Measurements from ENCODE around the gene LRRIQ1. TPM values are rescaled to one million over a fixed set of nuclear protein-coding genes. Genes with fewer than 3 reads are reported as not detected.

Gene LRRIQ1
- total RNA-seq, 1 experiment from 2014 or later: 0.39 TPM

DNA sequence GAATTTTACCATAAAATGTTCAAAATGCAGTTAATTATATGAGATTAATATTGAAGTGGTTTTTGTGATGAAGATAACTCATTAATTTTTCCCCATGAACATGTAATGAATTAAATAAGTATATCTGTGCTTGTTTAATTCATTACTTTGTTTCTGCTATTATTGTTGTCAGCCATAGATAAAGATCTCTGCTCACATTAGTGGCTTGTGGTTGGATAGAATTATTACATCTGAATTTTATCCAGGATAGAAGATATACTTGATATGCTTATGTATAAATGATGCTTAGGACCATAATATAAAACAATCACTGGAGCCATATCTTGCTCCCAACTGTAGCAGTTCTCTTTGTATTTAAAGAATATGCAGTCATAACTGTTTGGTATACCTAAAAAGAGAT lies 18.5 kb upstream of the LRRIQ1 start:
- H4K20me1 ChIP-seq (ENCODE audit: control insufficient read depth, insufficient read depth, insufficient read length): no peaks in the 10 kb centered on the region
- H2BK15ac ChIP-seq (ENCODE audit: low read depth, low read length): no peak overlapping the region
- no peak overlapping the region for H2BK12ac ChIP-seq (ENCODE audit: insufficient read length, low read depth, low read length)
- no peak overlapping the region for H4K5ac ChIP-seq (ENCODE audit: insufficient read length, low read depth, low read length)
- Mint-ChIP-seq H3K4me3 (no peak overlapping the region), H3K27ac (no peak overlapping the region), H3K27me3 (ENCODE audit: low read depth) (no peaks in the 10 kb centered on the region), H3K36me3 (ENCODE audit: insufficient read depth in 1 of 3, low read depth in 3 of 3) (no peaks in the 10 kb centered on the region), H3K4me1 (peaks cover 1 to 5% of the 10 kb centered on the region in 2 experiments), H3K9me3 (no peaks in the 10 kb centered on the region)
- TF ChIP-seq, protein P1, sequence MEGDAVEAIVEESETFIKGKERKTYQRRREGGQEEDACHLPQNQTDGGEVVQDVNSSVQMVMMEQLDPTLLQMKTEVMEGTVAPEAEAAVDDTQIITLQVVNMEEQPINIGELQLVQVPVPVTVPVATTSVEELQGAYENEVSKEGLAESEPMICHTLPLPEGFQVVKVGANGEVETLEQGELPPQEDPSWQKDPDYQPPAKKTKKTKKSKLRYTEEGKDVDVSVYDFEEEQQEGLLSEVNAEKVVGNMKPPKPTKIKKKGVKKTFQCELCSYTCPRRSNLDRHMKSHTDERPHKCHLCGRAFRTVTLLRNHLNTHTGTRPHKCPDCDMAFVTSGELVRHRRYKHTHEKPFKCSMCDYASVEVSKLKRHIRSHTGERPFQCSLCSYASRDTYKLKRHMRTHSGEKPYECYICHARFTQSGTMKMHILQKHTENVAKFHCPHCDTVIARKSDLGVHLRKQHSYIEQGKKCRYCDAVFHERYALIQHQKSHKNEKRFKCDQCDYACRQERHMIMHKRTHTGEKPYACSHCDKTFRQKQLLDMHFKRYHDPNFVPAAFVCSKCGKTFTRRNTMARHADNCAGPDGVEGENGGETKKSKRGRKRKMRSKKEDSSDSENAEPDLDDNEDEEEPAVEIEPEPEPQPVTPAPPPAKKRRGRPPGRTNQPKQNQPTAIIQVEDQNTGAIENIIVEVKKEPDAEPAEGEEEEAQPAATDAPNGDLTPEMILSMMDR (conservative IDR thresholded peaks at IDR 0.05): no peak
- no peak overlapping the region for H3K14ac ChIP-seq (ENCODE audit: insufficient read depth, low read length)
- no peaks in the 10 kb centered on the region for H3K79me1 ChIP-seq (ENCODE audit: insufficient read depth, low read depth, low read length, poor library complexity, severe bottlenecking)
- no peaks in the 10 kb centered on the region for H3K79me2 ChIP-seq (ENCODE audit: insufficient read depth, low read length)
- no peak overlapping the region for H3K4ac ChIP-seq (ENCODE audit: low read depth, low read length)
- H3K27me3 ChIP-seq (ENCODE audit: insufficient read depth, low read length): no peaks in the 10 kb centered on the region
- H4K8ac ChIP-seq (replicated peaks; ENCODE audit: insufficient read length, low read depth, low read length): no peak overlapping the region
- H3K18ac ChIP-seq (ENCODE audit: insufficient read length, low read depth, low read length): no peak overlapping the region
- H3K27ac ChIP-seq (ENCODE audit: insufficient read length, low read depth, low read length): no peak overlapping the region
- no peak overlapping the region for H3K4me2 ChIP-seq (ENCODE audit: insufficient read depth, insufficient read length, low read length)
- no peak overlapping the region for H3K23ac ChIP-seq (ENCODE audit: insufficient read length, low read depth, low read length)
- H3K9ac ChIP-seq (ENCODE audit: extremely low read depth, insufficient read length, low read length): no peak overlapping the region
- H3K4me1 ChIP-seq (ENCODE audit: insufficient read depth, low read length): no peaks in the 10 kb centered on the region
- no peaks in the 10 kb centered on the region for H3K23me2 ChIP-seq (ENCODE audit: insufficient read length, low read depth, low read length, poor library complexity, severe bottlenecking)
- H2BK20ac ChIP-seq (ENCODE audit: low read depth, low read length, poor library complexity, severe bottlenecking): no peak overlapping the region
- no peak overlapping the region for H3T11ph ChIP-seq (ENCODE audit: low read length)
- no peak overlapping the region for H4K91ac ChIP-seq (ENCODE audit: insufficient read length, low read depth, low read length)
- no peak for DNase-seq
- no peak overlapping the region for H2AFZ ChIP-seq (ENCODE audit: low read length)
- no peak overlapping the region for H2BK5ac ChIP-seq (ENCODE audit: insufficient read length, low read length)
- no peak overlapping the region for H3K56ac ChIP-seq (ENCODE audit: insufficient read length, low read depth, low read length)
- H2BK120ac ChIP-seq (ENCODE audit: low read depth, low read length, poor library complexity, severe bottlenecking): no peak overlapping the region
- H2AK5ac ChIP-seq (ENCODE audit: insufficient read length, low read length): no peak overlapping the region
- H3K9me3 ChIP-seq (ENCODE audit: control insufficient read depth, low read depth, low read length): no peaks in the 10 kb centered on the region
